Parathyroid adenoma (tissue), 2 donors: ENCODE results near the gene ZNF552.

Source experiments
- H2AFZ ChIP-seq: fragments of 300-600 bp; sonication (generic); one replicate; pipeline ENCODE4 v1.7.0; 2017; ENCODE audit warnings: antibody characterized with exemption, mild to moderate bottlenecking
- H3K27ac ChIP-seq: fragments of 300-600 bp; sonication (generic); one replicate; pipeline ENCODE4 v1.7.0; 2017
- H3K27me3 ChIP-seq: fragments of 300-600 bp; sonication (generic); one replicate; pipeline ENCODE4 v1.7.0; 2017; ENCODE audit warnings: low read length; ENCODE audit not compliant: control insufficient read depth, insufficient read depth
- H3K36me3 ChIP-seq: fragments of 300-600 bp; sonication (generic); one replicate; pipeline ENCODE4 v1.7.0; 2017; ENCODE audit warnings: low read length; ENCODE audit not compliant: control insufficient read depth, insufficient read depth
- H3K4me1 ChIP-seq: fragments of 300-600 bp; sonication (generic); one replicate; pipeline ENCODE4 v1.7.0; 2017; ENCODE audit warnings: control low read depth
- H3K4me2 ChIP-seq: fragments of 300-600 bp; sonication (generic); one replicate; pipeline ENCODE4 v1.7.0; 2017; ENCODE audit warnings: low read length
- H3K4me3 ChIP-seq: fragments of 300-600 bp; sonication (generic); one replicate; pipeline ENCODE4 v1.7.0; 2017; ENCODE audit warnings: low read depth, low read length
- H3K79me2 ChIP-seq: fragments of 300-600 bp; sonication (generic); one replicate; pipeline ENCODE4 v1.7.0; 2017; ENCODE audit warnings: control low read depth
- H3K9ac ChIP-seq: fragments of 300-600 bp; sonication (generic); one replicate; pipeline ENCODE4 v1.7.0; 2017; ENCODE audit warnings: mild to moderate bottlenecking
- H3K9me3 ChIP-seq: fragments of 300-600 bp; sonication (generic); one replicate; pipeline ENCODE4 v1.7.0; 2017; ENCODE audit warnings: low read length; ENCODE audit not compliant: control insufficient read depth
- TF ChIP-seq, protein P1 (sequence below): fragments of 300-600 bp; sonication (generic); IDR thresholded peaks from one replicate; pipeline ENCODE4 v1.7.0; 2017; ENCODE audit warnings: antibody characterized with exemption, mild to moderate bottlenecking
- donor health status: primary hyperparathyroidism.

Gene ZNF552

DNA sequence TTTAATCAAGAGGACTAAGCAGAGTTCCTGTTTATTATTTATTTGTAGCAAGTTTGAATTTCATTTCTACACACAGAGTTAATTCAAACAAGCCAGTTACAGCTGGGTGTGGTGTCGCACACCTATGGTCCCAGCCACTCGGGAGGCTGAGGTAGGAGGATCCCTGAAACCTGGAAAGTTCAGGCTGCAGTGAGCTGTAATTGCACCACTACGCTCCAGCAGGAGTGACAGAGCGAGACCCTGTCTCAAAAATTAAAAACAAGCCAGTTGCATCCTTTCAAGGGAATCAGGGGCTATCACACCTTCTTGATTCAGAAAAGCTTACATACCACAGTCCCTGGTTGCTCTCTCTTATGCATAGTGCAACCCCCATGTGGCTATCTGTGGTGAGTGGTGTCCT lies 25.4 kb downstream of the ZNF552 start:
- no peaks in the 10 kb centered on the region for H3K9me3 ChIP-seq

DNA sequence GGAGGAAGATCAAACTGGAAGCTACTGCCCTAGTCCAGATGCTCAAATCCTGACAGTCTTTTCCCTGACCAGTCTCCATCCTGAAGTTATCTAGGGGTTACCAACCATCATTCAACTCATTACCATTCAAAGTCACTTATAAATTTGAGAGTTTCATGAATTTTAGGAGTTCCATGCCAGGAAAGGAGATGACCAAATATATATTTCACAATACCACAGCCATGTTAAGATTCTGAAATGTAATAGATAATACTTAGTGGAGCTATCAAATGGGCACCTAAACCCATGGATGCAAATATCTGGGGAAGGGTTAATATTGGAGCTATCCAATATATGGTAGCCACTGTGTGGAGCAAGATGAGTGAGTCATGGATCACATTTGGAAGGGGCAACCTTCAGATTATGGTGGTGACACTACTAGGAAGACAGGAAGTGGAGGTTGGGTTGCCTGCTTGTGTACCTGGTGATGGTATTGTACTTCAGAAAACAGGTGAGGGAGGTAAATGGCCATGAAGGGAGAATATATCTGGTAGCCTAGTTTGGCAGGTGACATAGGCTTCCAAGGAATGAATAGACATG lies 26.5 kb downstream of the ZNF552 start:
- TF ChIP-seq, protein P1, sequence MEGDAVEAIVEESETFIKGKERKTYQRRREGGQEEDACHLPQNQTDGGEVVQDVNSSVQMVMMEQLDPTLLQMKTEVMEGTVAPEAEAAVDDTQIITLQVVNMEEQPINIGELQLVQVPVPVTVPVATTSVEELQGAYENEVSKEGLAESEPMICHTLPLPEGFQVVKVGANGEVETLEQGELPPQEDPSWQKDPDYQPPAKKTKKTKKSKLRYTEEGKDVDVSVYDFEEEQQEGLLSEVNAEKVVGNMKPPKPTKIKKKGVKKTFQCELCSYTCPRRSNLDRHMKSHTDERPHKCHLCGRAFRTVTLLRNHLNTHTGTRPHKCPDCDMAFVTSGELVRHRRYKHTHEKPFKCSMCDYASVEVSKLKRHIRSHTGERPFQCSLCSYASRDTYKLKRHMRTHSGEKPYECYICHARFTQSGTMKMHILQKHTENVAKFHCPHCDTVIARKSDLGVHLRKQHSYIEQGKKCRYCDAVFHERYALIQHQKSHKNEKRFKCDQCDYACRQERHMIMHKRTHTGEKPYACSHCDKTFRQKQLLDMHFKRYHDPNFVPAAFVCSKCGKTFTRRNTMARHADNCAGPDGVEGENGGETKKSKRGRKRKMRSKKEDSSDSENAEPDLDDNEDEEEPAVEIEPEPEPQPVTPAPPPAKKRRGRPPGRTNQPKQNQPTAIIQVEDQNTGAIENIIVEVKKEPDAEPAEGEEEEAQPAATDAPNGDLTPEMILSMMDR = no peak
- Histone ChIP-seq H3K9me3 (no peaks in the 10 kb centered on the region), H2AFZ (no peak overlapping the region), H3K27ac (no peak overlapping the region), H3K4me3 (no peak overlapping the region), H3K27me3 (no peaks in the 10 kb centered on the region), H3K9ac (no peak overlapping the region), H3K4me2 (no peak overlapping the region), H3K4me1 (no peaks in the 10 kb centered on the region), H3K79me2 (peaks cover 68% of the 10 kb centered on the region), H3K36me3 (no peaks in the 10 kb centered on the region)

More for the DNA sequence above, 25.4 kb downstream of the ZNF552 start:
- no peak overlapping the region for H3K27ac ChIP-seq
- no peak overlapping the region for H2AFZ ChIP-seq
- no peak overlapping the region for H3K9ac ChIP-seq
- H3K36me3 ChIP-seq = no peaks in the 10 kb centered on the region
- no peaks in the 10 kb centered on the region for H3K4me1 ChIP-seq
- H3K4me3 ChIP-seq = no peak overlapping the region
- no peak overlapping the region for H3K4me2 ChIP-seq
- peaks cover 65% of the 10 kb centered on the region for H3K79me2 ChIP-seq
- H3K27me3 ChIP-seq = no peaks in the 10 kb centered on the region
- TF ChIP-seq, protein P1 = no peak

DNA sequence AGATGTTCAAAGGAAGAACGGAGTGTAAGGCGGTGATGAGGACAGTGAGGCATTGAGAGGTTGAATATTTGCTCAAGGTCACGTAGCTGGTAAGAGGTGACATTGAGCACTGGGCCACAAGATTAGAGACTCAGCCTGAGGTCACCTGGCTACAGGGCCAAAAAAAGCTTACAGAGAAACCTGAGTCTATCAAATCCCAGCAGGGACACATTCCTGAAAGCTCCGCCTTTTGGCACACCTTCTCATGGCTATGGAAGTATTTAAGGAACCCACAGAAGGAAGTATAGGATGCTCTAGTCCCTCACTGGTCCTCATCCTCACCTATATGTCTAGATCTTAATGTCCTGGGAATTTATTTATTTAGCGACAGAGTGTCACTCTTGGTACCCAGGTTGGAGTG lies 27.8 kb downstream of the ZNF552 start:
- H2AFZ ChIP-seq = no peak overlapping the region
- no peak overlapping the region for H3K27ac ChIP-seq
- H3K36me3 ChIP-seq = no peaks in the 10 kb centered on the region
- H3K4me3 ChIP-seq = no peak overlapping the region
- TF ChIP-seq, protein P1 = no peak
- H3K9ac ChIP-seq = no peak overlapping the region
- H3K4me1 ChIP-seq = no peaks in the 10 kb centered on the region
- peaks cover 73% of the 10 kb centered on the region for H3K79me2 ChIP-seq
- no peaks in the 10 kb centered on the region for H3K27me3 ChIP-seq
- H3K9me3 ChIP-seq = no peaks in the 10 kb centered on the region
- no peak overlapping the region for H3K4me2 ChIP-seq

DNA sequence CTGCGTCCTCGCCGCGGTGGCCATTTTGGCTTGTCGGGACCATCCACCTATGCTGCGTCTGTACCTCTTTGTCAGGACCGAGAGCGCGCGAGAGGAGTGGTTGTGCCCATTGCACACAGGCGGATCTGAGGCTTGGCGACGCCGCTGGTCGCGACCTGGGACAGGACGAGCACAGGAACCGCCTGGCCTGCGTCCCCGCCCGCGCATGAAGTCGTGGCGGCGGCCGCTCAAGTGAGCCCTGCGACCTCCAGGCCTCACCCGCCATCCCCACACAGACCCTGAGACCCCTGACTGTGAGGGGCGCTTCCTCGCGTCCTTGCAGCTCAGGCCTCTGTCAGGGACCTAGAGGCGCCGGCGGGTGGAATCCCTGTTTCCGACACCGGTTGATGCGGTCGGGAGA lies 28.4 kb downstream of the ZNF552 start:
- no peak overlapping the region for H3K4me3 ChIP-seq

More for the DNA sequence above, 28.4 kb downstream of the ZNF552 start:
- Histone ChIP-seq H3K9me3 (no peaks in the 10 kb centered on the region), H3K79me2 (peaks cover 71% of the 10 kb centered on the region), H3K36me3 (no peaks in the 10 kb centered on the region), H3K4me2 (no peak overlapping the region), H2AFZ (no peak overlapping the region), H3K4me1 (no peaks in the 10 kb centered on the region), H3K27me3 (no peaks in the 10 kb centered on the region), H3K27ac (no peak overlapping the region), H3K9ac (no peak overlapping the region)
- TF ChIP-seq, protein P1 = no peak
